GM18951 (cell line): ENCODE measurements around the gene KLF2.
"Not testable (repeated sequence)": the region's sequence is repeated elsewhere in the genome, so short reads cannot be mapped to it uniquely, and the experiment has no call there.

ENCODE experiments used
- POLR2A ChIP-seq: IDR thresholded peaks from 4 replicates; pipeline ENCODE4 v1.6.1; 2011; ENCODE audit warnings: mild to moderate bottlenecking; ENCODE audit not compliant: insufficient read length, insufficient read depth; ENCODE audit errors: extremely low read depth
- in situ Hi-C: fragments of 300-500 bp; cut with MboI; formaldehyde crosslinking; loops from one replicate; pipeline ENCODE4 v1.12.0; 2022; ENCODE audit warnings: low sequenced_read_pairs, mixed read lengths, inconsistent platforms; ENCODE audit not compliant: unreplicated experiment

The KLF2 gene

DNA sequence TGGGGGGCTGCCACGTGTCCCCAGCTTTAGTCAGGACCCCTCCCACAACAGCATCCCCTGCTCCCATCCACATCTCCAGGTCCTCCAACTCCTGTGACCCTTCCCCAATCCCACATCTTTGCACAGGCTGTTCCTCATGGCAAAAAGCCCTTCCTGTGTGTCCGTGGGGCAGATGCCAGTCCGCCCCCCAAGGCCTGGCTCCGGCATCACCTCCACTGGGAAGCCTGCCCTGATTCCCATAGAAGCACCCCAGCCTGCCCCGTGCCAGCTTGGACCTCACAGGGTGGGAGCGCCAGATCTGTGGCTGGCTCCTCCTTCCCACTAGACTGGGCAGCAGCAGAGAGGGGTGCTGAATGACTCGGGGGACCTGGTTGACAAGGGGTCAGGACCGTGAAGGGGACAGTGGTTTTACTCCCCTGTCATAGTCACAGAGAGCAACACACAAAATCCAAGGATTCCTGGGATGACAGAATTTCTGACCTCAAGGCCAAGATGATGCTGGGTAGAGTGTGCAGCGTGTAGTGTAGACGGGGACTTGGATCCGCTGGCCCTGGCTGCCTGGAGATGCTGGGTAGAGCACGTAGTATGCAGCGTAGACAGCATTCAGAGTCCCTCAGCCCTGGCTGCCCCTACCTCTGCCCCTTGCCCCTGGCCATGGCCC, 13.3 kb downstream of the KLF2 start:
- TF ChIP-seq POLR2A, result no peak
- in situ Hi-C loops, result no loop called here

DNA sequence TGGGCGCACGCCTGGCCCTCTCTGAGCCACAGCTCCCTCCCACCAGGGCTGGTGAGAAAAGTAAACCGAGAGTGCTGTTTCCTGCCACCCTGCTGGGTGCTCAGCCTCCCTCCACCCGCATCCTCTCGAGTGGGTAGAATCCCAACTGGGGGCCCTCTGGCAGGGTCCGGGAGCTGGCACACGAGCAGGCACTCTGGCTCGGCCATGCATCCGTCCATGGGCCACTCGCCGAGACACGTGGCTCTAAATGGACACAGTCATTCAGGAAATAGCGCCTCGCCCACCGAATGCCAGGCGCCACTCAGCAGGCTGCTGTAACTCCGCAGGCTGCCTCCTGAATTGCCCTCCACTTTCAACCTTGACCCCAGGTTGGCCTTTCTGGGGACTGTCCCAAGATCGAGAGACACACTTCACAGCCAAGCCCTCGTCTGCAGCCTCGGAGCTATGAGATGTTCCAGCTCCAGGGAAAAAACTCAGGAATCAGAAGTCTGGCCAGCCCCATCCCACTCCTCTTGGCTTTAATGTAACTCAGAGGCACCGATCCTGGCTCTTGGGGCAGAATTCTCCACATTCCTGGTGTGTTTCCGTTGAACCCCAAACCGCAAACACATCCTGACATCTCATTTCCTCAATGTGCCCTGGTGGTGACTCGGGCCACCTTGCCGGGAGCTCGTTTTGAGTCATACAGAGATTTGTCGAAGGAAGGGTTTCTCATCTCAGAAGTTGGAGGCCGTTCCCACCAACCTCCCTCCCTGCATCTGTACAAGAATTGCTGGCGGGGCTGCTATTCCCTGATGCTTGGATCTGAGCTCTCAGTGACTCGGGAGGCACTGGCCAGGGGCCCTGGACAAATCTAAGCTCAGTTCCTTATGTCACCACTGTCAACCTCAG, 14.1 kb downstream of the KLF2 start:
- in situ Hi-C loops, result no loop called here
- TF ChIP-seq POLR2A, result no peak

DNA sequence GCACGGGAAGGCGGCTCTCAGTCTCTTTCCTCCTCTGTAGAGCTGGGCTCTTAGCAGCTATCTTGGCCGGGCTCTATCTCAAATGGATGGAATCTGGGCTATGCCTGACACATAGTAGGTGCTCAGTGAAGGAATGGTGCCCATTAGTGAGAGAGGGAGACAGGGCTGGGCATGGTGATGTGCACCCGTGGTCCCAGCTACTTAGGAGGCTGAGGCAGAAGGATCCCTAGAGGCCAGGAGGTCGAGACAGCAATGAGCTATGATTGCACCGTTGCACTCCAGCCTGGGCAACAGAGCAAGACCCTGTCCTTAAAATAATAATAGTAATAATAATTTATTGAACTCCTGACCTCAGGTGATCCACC, 14.7 kb downstream of the KLF2 start:
- TF ChIP-seq POLR2A, result no peak
- in situ Hi-C loops, result no loop called here

DNA sequence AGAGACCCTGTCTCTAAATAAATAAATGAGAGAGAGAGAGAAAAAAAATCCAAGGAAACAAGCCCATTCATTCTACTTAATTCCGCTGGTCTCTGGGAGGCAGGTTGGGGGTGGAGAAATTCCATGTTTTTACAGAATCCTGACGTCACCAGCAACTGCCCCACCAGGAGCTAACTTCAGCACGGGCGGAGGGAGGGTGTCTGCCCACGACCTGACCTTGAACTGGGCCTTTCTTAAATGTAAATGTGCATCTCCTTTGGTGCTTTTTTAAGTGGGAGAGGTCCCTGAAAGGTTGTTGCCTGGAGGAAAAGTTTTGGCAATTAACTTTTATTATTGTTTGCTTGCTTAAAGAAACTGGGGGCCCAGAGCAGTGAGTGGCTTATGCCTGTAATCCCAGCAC, 15.5 kb downstream of the KLF2 start:
- in situ Hi-C loops, result no loop called here
- no peak for TF ChIP-seq POLR2A

DNA sequence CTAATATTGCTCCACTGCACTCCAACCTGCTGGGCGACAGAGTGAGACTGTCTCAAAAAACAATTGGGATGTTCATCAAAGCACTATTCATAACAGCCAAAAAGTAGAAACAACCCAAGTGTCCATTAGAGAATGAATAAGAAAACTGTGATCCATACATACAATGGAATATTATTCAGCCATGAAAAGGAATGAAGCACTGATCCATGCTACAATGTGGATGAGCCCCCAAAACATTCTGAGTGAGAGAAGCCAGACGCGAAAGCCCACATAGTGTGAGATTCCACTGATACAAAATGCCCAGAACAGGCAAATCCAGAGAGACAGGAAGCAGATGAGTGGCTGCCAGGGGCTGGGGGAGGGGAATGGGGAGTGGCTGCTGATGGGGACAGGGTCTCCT, 16.0 kb downstream of the KLF2 start:
- in situ Hi-C loops, result no loop called here
- no peak for TF ChIP-seq POLR2A

DNA sequence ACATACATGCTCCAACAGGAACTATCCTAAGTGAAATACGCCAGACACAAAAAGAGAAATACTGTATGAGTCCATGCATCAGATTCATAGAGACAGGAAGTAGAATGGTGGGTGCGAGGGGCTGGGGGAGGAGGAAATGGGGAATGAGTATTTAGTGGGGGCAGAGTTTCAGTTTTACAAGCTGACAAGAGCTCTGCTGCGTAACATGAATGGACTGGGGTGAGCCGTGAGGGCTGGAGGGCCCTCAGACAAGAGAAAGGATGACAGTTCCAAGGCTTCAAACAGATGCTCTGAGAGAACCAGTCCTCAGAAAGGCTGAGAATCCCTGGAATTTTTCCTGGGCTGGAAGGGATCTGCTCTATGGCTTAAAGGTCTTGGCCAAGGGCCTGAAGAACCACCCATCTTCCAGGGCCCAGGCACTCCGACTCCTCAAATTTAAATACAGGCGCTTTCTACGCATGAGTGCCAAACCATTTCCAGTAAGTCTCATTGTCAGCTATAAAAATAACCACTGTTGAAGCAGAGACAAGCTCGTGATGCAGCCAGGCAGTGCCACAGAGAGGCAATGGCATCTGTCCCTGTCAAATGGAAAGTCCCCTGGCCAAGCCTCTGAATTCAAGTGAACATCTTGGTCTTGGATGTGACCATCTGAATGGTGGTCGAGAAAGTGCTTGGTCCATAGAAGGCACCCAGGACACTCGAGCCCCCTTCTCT, 17.5 kb downstream of the KLF2 start:
- TF ChIP-seq POLR2A, result peak; percentile 11
- in situ Hi-C loops, result no loop called here

DNA sequence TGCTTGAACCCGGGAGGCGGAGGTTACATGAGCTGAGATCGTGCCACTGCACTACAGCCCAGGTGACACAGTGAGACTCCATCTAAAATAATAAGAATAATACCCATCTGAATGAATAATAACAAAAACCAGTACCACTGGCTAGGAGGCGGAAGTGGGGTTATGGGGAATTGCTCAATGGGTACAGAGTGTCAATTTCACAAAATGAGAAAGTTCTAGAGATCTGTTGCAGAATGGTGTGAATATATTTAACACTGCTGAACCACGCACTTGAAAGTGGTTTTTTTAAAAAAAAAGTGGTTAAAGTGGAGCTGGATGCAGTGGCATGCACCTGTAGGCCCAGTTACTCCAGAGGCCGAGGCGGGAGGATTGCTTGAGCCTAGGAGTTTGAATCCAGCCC, 18.5 kb downstream of the KLF2 start:
- in situ Hi-C loops, result no loop called here
- TF ChIP-seq POLR2A, result no peak

DNA sequence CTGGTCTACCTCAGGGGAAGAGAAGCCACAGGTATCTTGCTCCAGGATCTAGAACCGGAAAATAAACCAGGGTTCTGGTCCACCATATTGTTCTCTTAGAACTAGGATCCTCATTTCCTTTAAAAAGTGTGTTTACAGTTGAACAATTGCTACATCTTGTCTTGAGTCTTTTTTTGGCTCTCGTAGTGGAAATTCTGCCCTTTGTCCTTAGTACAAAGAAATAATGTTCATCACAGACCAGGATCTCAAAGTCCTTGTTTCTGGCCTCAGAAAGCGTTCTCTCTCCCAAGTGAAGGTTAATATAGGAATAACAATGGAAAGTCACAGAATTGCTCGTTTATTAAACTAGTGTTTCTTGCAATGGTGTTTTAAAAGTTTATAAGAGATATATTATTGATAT, 20.8 kb downstream of the KLF2 start:
- in situ Hi-C loops, result no loop called here
- no peak for TF ChIP-seq POLR2A

DNA sequence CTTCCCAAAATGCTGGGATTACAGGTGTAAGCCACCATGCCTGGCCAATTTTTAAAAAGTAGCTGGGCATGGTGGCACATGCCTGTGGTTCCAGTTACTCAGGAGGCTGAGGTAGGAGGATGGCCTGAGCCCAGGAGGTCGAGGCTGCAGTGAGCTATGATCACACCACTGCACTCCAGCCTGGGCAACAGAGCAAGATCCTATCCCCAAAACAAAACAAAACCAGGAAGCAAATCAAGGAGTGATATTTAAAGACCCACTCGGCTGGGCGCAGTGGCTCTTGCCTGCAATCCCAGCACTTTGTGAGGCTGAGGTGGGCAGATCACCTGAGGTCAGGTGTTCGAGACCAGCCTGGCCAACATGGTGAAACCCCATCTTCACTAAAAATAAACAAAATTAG, 22.5 kb downstream of the KLF2 start:
- in situ Hi-C loops, result not testable (repeated sequence)

DNA sequence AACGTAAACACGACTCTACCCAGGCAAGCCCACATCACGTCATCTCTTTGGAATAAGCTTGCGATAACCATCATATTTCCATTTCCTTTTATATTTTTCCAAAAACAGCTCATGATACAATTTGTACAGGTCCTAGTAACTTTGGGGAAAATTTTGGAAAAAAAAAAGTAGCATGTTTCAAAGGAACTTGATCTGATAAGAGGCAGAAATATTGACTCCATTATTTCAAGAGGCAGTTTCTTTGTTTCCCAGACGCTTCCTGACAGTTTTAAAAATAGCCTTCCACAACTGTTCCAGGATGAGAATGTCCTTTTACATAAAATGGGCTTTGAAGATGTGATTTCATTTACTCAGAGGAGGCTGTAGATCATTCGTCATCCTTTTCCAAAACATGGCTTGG, 23.1 kb downstream of the KLF2 start:
- in situ Hi-C loops, result no loop called here
- TF ChIP-seq POLR2A, result no peak

DNA sequence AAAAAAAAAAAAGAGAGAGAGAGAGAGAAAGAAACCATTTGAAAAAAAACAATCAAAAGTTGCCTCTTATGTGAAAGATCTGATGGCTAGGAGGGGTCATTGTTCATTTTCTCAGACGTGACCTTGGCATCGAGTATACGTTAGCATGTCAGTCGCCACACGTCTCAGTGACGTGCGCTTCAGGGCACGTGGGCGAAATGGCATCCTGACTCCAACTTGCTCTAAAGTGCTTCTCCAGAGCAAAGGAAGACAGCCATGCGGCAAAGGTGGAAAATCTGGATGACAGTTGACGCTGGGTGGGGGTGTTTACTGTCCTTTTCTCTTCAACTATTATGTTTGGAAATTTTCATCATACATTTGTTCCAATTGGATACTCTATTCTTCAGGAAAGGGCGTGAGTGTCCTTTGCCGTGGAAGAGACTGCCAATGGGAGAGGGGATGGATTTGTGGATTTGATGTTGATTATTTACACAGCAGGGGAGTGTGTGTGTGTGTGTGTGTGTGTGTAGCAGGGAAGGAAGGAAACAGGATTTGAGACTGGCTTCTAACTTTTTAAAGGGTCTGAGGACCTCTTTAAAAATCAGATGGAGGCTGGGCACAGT, 25.0 kb downstream of the KLF2 start:
- TF ChIP-seq POLR2A, result no peak
- in situ Hi-C loops, result no loop called here

DNA sequence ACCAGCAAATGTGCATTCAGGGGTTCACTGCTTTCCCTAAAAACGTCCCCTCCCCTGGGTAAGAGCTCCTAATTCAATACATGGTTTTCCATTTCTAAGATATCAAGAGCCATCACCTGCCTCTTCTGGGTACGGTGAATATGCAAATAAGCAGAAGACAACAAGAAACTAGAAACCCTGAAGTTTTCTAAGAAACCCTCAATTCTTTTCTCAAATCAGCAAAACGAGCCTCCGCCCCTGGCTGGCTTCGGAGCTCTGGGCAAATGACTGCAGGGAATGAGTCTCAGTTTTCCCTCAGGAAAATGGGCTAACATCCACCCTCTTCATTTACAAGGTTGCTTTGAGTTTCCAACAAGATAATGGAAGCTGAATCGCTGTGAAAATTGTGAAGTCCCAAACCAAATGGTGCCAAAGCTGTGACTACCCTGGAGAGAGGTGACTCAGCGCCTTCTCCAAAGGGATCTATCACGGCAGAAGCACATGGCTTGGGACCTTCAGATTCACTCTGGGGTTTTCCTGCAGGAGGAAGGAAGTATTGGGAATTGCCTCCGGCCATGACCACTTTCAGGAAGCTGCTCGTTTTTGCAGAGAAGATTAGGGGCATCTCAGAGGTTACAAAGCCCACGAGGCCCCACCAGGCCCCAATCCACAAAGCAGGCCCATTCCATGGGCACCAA, 26.6 kb downstream of the KLF2 start:
- in situ Hi-C loops, result no loop called here
- no peak for TF ChIP-seq POLR2A

DNA sequence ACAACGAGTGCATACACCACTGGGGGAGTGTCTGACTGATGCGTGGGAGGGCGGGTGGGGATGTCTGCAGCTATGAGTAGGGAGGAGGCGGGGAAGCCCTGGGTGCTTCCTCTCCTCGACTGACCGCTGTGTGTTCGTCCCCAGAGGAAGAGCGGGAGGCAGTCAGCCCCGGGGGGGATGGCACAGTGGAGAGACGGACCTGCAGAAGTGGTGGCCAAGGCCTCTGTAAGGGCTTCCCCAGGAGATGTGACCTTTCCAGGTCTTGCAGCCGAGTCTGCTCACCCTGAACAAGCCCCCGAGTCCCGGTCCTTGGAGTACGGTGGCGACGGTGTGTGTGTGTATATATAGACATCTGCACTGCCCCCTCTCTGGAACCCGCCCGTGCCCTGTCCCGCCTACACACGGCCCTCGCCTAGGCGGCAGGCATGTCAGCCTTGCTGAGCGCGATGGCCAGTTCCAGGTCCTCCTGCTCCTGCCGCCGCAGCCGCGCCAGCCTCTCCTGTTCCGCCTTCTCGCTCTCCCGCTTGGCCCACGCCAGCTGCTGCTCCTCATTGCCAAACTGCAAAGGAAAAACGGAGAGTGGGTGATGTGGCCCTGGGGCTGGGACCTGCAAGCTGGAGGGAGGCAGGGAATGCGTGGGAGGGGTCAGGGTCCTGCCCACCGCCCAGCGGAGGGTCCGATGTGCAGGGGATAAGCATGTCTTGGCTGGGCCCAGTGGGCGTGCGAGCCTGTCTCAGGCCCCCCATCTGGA, 30.8 kb downstream of the KLF2 start:
- in situ Hi-C loops, result no loop called here
- peak; percentile 10 for TF ChIP-seq POLR2A

DNA sequence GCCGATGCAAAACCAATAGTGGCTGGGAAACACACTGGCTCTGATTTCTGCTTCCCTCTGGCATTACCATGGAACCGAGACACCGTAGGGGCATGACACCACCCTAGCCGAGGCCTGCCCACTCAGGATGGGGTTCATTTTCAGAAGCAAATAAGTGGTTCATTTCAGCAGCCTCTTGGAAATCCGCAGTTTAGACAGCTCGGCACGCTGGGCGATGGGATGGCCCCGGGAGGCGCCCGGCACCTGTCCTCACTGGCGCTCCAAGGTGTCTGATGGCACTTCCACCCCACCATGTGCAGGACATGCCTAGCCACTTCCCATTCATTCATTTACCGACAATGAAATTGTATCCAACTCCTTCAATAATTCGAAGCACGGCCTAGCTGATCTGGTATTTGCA, 33.8 kb downstream of the KLF2 start:
- in situ Hi-C loops, result no loop called here
- no peak for TF ChIP-seq POLR2A
